Measurements from ENCODE around the gene AGT.

The AGT gene

GRCh38 chr1:230744382-230744781, 30.5 kb upstream of the AGT start:
- Histone ChIP-seq H3F3A (ENCODE audit: insufficient read depth, low read length) (no peaks in the 10 kb centered on the region), H3K27me3 (replicated peaks; ENCODE audit: insufficient read depth, low read length) (no peaks in the 10 kb centered on the region), H4K20me1 (ENCODE audit: insufficient read depth, low read length) (no peaks in the 10 kb centered on the region), H3K79me2 (ENCODE audit: low read length) (no peaks in the 10 kb centered on the region), H3K4me3 (ENCODE audit: low read length) (no peak overlapping the region), H3K27ac (ENCODE audit: low read length) (no peak overlapping the region), H3K4me1 (ENCODE audit: low read length) (no peaks in the 10 kb centered on the region), H3K4me2 (ENCODE audit: low read depth, low read length) (no peak overlapping the region), H3K9me2 (replicated peaks; ENCODE audit: insufficient read depth, low read length) (no peaks in the 10 kb centered on the region), H3K9ac (ENCODE audit: low read length) (no peak overlapping the region), H3K9me3 (replicated peaks; ENCODE audit: insufficient read depth, low read length) (no peaks in the 10 kb centered on the region), H3K36me3 (replicated peaks; ENCODE audit: insufficient read depth, low read length) (no peaks in the 10 kb centered on the region), H2AFZ (ENCODE audit: low read length) (no peak overlapping the region)
- no peak for DNase-seq
- TF ChIP-seq EZH2phosphoT487 (IDR thresholded peaks at IDR 0.05; ENCODE audit: low read length), result no peak
- TF ChIP-seq EZH2 (optimal IDR thresholded peaks at IDR 0.05; ENCODE audit: low read depth, low read length), result no peak
- TF ChIP-seq CTCF (IDR thresholded peaks at IDR 0.05; ENCODE audit: low read length), result no peak

GRCh38 chr1:230743899-230744298, 30.0 kb upstream of the AGT start:
- H3K9ac ChIP-seq (ENCODE audit: low read length), result no peak overlapping the region

GRCh38 chr1:230739564-230740290, 25.8 kb upstream of the AGT start:
- Histone ChIP-seq H3K4me2 (ENCODE audit: low read depth, low read length) (no peak overlapping the region), H3F3A (ENCODE audit: insufficient read depth, low read length) (no peaks in the 10 kb centered on the region), H3K9ac (ENCODE audit: low read length) (no peak overlapping the region), H4K20me1 (ENCODE audit: insufficient read depth, low read length) (no peaks in the 10 kb centered on the region), H3K27ac (ENCODE audit: low read length) (no peak overlapping the region), H3K27me3 (replicated peaks; ENCODE audit: insufficient read depth, low read length) (no peaks in the 10 kb centered on the region), H3K9me3 (replicated peaks; ENCODE audit: insufficient read depth, low read length) (no peaks in the 10 kb centered on the region), H3K4me3 (ENCODE audit: low read length) (no peak overlapping the region), H3K4me1 (ENCODE audit: low read length) (no peaks in the 10 kb centered on the region), H3K79me2 (ENCODE audit: low read length) (no peaks in the 10 kb centered on the region), H3K9me2 (replicated peaks; ENCODE audit: insufficient read depth, low read length) (no peaks in the 10 kb centered on the region), H2AFZ (ENCODE audit: low read length) (no peak overlapping the region), H3K36me3 (replicated peaks; ENCODE audit: insufficient read depth, low read length) (no peaks in the 10 kb centered on the region)
- TF ChIP-seq CTCF (IDR thresholded peaks at IDR 0.05; ENCODE audit: low read length) (no peak), EZH2 (optimal IDR thresholded peaks at IDR 0.05; ENCODE audit: low read depth, low read length) (no peak), EZH2phosphoT487 (IDR thresholded peaks at IDR 0.05; ENCODE audit: low read length) (no peak)
- DNase-seq, result no peak

More at GRCh38 chr1:230743899-230744298, 30.0 kb upstream of the AGT start:
- no peak overlapping the region for H2AFZ ChIP-seq (ENCODE audit: low read length)
- H3K9me2 ChIP-seq (replicated peaks; ENCODE audit: insufficient read depth, low read length), result no peaks in the 10 kb centered on the region
- no peak for DNase-seq
- no peaks in the 10 kb centered on the region for H3K4me1 ChIP-seq (ENCODE audit: low read length)
- H3K9me3 ChIP-seq (replicated peaks; ENCODE audit: insufficient read depth, low read length), result no peaks in the 10 kb centered on the region
- no peaks in the 10 kb centered on the region for H3F3A ChIP-seq (ENCODE audit: insufficient read depth, low read length)
- TF ChIP-seq CTCF (IDR thresholded peaks at IDR 0.05; ENCODE audit: low read length), result no peak
- TF ChIP-seq EZH2phosphoT487 (IDR thresholded peaks at IDR 0.05; ENCODE audit: low read length), result no peak
- no peak for TF ChIP-seq EZH2 (optimal IDR thresholded peaks at IDR 0.05; ENCODE audit: low read depth, low read length)
- H3K27ac ChIP-seq (ENCODE audit: low read length), result no peak overlapping the region
- no peak overlapping the region for H3K4me3 ChIP-seq (ENCODE audit: low read length)
- H3K4me2 ChIP-seq (ENCODE audit: low read depth, low read length), result no peak overlapping the region
- no peaks in the 10 kb centered on the region for H4K20me1 ChIP-seq (ENCODE audit: insufficient read depth, low read length)
- no peaks in the 10 kb centered on the region for H3K36me3 ChIP-seq (replicated peaks; ENCODE audit: insufficient read depth, low read length)
- no peaks in the 10 kb centered on the region for H3K27me3 ChIP-seq (replicated peaks; ENCODE audit: insufficient read depth, low read length)
- no peaks in the 10 kb centered on the region for H3K79me2 ChIP-seq (ENCODE audit: low read length)
